Measurements from ENCODE around the gene SMTNL1.

The SMTNL1 gene

GRCh38 chr11:57599381-57599780 is 62.0 kb downstream of the SMTNL1 start:
- peak overlapping the region; percentile 68 for H3K4me3 ChIP-seq (replicated peaks; ENCODE audit: low read depth, low read length)
- peak; percentile 9 for DNase-seq (ENCODE audit: low read depth)
- TF ChIP-seq CTCF (IDR thresholded peaks at IDR 0.05; ENCODE audit: low read length, missing control alignments), result no peak
